Gastrocnemius medialis (tissue), 4 donors: ENCODE results near the gene OCIAD1.

Experiments used
- POLR2A ChIP-seq, 2 donors: fragments of 450-650 bp; IDR thresholded peaks; one replicate each; pipeline ENCODE4 v1.6.1; 2017; ENCODE audit warnings: antibody characterized with exemption in 2 of 2, mild to moderate bottlenecking in 2 of 2, moderate library complexity in 2 of 2
- TF ChIP-seq, protein P1 (sequence below), 5 experiments: fragments of 450-650 bp in 3 of 5; fragments of 200-600 bp in 2 of 5; sonication (generic) in 2 of 5; IDR thresholded peaks in 4 of 5; conservative IDR thresholded peaks in 1 of 5; 1 replicate in 4 of 5; 2 replicates in 1 of 5; pipeline ENCODE4 v1.5.1; 2016 to 2019; ENCODE audit warnings: antibody characterized with exemption in 5 of 5, mild to moderate bottlenecking in 3 of 5, moderate library complexity in 3 of 5

DNA sequence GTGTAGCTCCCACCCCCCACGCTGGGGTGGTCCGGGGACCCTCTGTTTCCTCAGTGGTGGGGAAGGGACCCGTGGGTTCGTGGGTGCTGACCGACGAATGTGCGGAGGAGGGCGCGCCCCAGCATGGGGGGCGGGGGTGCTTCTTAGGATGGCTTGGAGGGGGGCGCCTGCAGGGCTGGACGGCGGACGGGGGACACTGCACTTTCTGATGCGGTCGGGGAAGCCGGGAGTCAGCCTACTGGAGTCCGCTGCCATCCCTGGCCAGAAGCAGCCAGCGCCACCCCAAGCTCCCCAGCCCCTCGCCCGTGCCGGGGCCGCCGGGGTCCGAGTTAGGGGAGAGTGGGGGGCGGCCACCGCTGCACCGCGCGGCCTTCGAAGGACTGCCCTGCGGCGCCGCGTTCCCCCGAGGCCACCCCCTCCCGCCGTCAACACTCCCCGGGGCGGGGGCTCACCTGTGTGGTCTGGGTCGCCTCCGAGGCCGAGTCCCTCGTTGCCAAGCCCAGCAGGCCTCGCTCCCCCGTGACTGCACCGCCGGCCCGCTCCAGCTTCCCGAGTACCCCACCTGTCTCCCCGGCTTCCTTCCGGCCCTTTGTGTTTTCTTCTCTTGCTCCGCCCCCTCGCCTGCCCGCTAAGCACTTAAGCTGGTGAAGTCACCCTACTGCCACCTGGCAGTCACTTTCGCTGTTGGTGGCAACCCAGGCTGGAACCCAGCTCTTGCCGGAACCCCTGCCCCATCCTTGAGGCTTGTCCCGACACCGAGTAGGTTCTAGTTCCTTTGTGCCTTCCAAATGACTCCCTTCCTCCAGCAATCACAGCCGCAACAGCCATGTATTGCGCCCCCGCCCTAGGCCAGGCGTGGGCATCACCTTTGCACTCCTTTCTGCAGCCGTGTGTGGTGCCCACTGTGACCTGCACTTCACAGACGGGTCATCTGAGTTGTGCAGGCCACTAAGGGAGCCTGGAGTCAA is 75.6 kb downstream of the OCIAD1 start, which contains the start of gene OCIAD2:
- TF ChIP-seq POLR2A (IDR thresholded peaks at IDR 0.05): no peak
- TF ChIP-seq, protein P1, sequence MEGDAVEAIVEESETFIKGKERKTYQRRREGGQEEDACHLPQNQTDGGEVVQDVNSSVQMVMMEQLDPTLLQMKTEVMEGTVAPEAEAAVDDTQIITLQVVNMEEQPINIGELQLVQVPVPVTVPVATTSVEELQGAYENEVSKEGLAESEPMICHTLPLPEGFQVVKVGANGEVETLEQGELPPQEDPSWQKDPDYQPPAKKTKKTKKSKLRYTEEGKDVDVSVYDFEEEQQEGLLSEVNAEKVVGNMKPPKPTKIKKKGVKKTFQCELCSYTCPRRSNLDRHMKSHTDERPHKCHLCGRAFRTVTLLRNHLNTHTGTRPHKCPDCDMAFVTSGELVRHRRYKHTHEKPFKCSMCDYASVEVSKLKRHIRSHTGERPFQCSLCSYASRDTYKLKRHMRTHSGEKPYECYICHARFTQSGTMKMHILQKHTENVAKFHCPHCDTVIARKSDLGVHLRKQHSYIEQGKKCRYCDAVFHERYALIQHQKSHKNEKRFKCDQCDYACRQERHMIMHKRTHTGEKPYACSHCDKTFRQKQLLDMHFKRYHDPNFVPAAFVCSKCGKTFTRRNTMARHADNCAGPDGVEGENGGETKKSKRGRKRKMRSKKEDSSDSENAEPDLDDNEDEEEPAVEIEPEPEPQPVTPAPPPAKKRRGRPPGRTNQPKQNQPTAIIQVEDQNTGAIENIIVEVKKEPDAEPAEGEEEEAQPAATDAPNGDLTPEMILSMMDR (IDR thresholded peaks at IDR 0.05 in 4 of 5, conservative IDR thresholded peaks at IDR 0.05 in 1 of 5): peak in 1 of 5 experiments; percentile 7
